ENCODE data around the gene SGTA. TPM values are rescaled to one million over a fixed set of nuclear protein-coding genes. Genes with fewer than 3 reads are reported as not detected.

SGTA gene
- total and polyA plus RNA-seq, 3 donors from 2014 or later, result 93.9 to 100 (median 99.6) TPM

DNA sequence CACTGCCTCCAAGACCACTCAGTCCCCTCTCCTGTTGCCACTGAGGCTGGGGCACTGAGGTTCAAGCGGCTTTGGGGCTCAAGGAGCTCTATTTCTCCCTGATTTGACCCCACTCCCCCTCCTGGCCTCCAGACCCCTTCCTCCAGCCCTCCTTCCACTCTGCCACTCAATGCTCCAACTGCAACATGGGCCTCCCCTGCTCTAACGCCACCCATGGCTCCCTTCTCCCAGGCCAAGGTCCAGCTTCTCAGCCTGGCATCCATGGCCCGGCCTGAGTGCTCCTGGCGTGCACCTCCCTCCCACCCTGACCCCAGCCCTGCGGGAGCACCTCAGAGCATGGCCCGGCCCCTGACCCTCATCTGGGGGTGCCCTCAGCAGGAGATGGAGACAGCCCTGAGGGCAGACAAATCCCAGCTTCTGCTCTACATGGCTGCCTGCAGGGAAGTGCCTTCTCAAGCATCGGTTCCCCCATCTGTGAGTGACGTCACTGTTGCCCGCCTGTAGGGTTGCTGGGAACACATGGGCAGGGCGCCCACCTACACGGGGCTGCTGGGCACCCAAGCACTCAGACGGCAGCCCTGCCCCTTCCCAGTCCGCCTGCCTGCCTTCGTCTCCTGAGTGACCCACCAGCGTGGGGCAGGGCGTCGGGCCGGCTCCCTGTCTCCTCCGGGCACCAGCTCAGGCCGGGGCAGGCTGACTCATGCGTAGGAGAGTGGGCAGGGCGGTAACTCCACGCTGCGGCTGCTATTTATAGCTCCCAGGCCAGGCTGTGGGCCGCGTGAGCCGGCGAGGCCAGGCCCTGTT lies 60.3 kb downstream of the SGTA start:
- Histone ChIP-seq H3K4me1 (peaks cover 36% of the 10 kb centered on the region), H3K36me3 (ENCODE audit: low read depth, missing control alignments) (no peaks in the 10 kb centered on the region), H3K27me3 (no peaks in the 10 kb centered on the region), H3K9me3 (no peaks in the 10 kb centered on the region), H3K4me3 (no peak overlapping the region), H3K27ac (peak overlapping the region; percentile 74 to 82)
- WGBS, 2 donors, result 31 to 57% methylated on average over 10 to 28 of the region's 28 CpGs
- no peak for TF ChIP-seq CTCF (IDR thresholded peaks at IDR 0.05)
- intact Hi-C loops (cut with DNase I; ENCODE audit: low total_unique reads), result no loop called here
- peak; percentile 91 for DNase-seq

- DNase-seq, result no peak
- Histone ChIP-seq H3K27ac (peak overlapping the region; percentile 74 to 82), H3K4me3 (peak overlapping the region in 1 of 2 donors; percentile 44), H3K36me3 (ENCODE audit: low read depth, missing control alignments) (no peaks in the 10 kb centered on the region), H3K27me3 (no peaks in the 10 kb centered on the region), H3K9me3 (no peaks in the 10 kb centered on the region), H3K4me1 (peaks cover 36% of the 10 kb centered on the region)
- TF ChIP-seq CTCF (IDR thresholded peaks at IDR 0.05) (no peak), POLR2A (IDR thresholded peaks at IDR 0.05) (no peak)
- WGBS, 2 donors, result 35 to 53% methylated on average over 20 to 38 of the region's 39 CpGs
- intact Hi-C loops (cut with DNase I; ENCODE audit: low total_unique reads), result no loop called here
Observed at GRCh38 chr19:2721570-2722540, 61.2 kb downstream of the SGTA start.

DNA sequence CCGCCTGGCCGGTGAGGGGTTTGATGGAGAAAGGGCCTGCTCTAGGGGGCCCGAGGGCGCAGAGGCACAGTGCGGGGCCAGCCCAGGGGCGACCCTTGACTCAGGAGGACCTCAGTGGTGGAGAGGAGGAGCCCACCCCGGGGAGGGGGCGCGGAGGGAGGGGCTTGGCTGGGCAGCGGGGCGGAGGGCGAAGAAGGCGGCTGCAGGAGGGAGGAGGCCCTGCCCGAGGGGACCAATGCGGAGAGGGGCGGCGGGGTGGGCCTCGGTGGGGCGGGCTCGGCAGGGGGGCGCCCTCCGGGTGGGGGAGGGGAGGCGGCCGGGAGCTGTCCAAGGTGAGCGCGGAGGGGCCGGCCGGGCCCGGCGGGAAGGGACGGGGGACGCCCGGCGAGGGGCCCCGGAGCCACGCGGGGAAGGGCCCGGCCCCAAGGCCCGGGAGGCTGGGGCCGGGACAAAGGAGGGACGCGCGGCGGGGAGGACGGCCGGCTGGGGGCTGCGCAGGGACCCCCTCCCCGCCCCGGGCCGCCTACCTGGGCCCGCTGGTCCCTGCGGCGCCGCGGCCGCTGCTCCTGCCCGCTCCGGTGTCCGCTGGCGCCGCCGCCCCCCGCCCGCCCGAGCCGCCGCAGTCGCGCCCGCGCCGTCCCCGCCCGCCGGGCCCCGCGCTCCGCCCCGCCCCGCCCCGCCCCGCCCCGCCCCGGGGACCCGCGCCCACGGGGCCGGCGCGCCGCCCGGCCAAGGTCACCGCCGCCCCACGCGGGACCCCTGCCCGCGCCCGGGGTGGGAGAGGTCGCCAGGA lies 62.1 kb downstream of the SGTA start, which contains the start of gene DIRAS1:
Gene DIRAS1, minus strand, starts transcription at position 596 of the 793 bp plus-strand sequence. CDS start 3,566 bp downstream, outside the sequence.
- intact Hi-C loops (cut with DNase I; ENCODE audit: low total_unique reads), result no loop called here
- H3K4me3 ChIP-seq, result peak within 1 kb of the TSS; percentile 42 to 65
- peaks cover 36% of the 10 kb centered on the region for H3K4me1 ChIP-seq
- no peaks in the 10 kb centered on the region for H3K36me3 ChIP-seq (ENCODE audit: low read depth, missing control alignments)
- no peak for TF ChIP-seq POLR2A (IDR thresholded peaks at IDR 0.05)
- TF ChIP-seq CTCF (IDR thresholded peaks at IDR 0.05), result no peak
- no peaks in the 10 kb centered on the region for H3K9me3 ChIP-seq
- no peaks in the 10 kb centered on the region for H3K27me3 ChIP-seq
- DNase-seq, result no peak
- H3K27ac ChIP-seq, result peak within 1 kb of the TSS; percentile 48 to 82
- WGBS, 2 donors, result 0 to 1% methylated on average over 9 to 57 of the region's 100 CpGs

DNA sequence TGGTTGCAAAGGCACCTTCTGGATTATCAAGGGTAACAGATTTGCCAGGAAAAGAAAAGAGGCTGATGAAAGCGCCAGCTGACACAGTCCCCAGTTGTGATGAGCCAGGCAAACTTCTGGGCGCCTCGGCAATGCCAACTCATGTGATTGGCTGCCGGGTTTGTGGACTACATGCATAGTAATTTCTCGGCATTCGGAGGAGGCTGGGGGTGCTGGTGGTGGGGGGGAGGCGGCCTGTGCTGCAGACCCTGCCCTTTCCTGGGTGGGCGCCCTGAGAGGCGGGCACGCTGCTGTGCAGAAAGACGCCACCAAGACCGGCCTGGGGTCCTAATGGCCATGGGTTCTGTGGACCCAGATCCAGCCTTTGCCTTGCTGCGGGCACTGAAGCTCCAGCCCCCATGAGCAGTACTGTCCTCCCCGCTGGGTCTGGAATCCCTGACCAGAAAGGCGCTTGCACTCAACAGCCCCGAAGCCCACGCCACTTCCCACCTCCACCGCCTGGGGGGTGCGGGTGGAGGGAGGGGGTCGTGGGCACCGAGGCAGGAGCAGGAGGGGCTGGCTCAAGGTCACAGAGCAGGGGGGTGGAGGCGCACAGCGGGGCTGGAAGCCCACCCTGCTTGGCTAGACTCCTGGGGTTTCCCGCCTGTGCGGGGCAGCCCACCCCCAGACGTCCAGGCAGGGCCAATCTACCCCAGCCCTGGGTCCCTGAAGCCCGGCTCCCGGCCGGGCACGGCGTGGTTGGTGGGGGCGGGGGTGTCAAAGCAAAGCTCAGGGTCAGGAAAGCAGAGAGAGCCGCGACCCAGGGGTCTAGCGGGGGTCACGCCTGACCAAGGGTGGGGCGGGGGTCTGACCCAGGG lies 62.9 kb downstream of the SGTA start:
- peaks cover 36% of the 10 kb centered on the region for H3K4me1 ChIP-seq
- no peaks in the 10 kb centered on the region for H3K9me3 ChIP-seq
- intact Hi-C loops (cut with DNase I; ENCODE audit: low total_unique reads), result no loop called here
- 4 to 10% methylated on average over 9 to 36 of the region's 37 CpGs for WGBS, 2 donors
- peak in 2 of 3 experiments; percentile 8 to 12 for TF ChIP-seq CTCF (IDR thresholded peaks at IDR 0.05)
- TF ChIP-seq POLR2A (IDR thresholded peaks at IDR 0.05), result no peak
- peak overlapping the region in 1 of 2 donors; percentile 58 for H3K27ac ChIP-seq
- DNase-seq, result peak; percentile 48
- no peaks in the 10 kb centered on the region for H3K36me3 ChIP-seq (ENCODE audit: low read depth, missing control alignments)
- H3K4me3 ChIP-seq, result peak overlapping the region; percentile 42 to 65
- no peaks in the 10 kb centered on the region for H3K27me3 ChIP-seq
